Fibroblast of lung (primary cell): ENCODE data around the gene FANCI. TPM values are rescaled to one million over a fixed set of nuclear protein-coding genes. Genes with fewer than 3 reads are reported as not detected.

Source experiments
- DNase-seq, 2 donors: peaks; one replicate each; pipeline versions ENCODE4 v3.0.0 to v3.0.0-alpha.2; 2010; ENCODE audit warnings: low read depth in 2 of 2
- H2AFZ ChIP-seq: 2 replicates; pipeline ENCODE4 v1.5.1; 2012; ENCODE audit warnings: low read length, control low read depth, inconsistent platforms
- H3K27ac ChIP-seq: 2 replicates; pipeline ENCODE4 v1.5.1; 2011; ENCODE audit warnings: low read length, control low read depth; ENCODE audit not compliant: insufficient read depth
- H3K27me3 ChIP-seq: 2 replicates; pipeline ENCODE4 v1.5.1; 2011; ENCODE audit warnings: mild to moderate bottlenecking, low read length; ENCODE audit not compliant: control insufficient read depth, insufficient read depth
- H3K36me3 ChIP-seq: 2 replicates; pipeline ENCODE4 v1.5.1; 2011; ENCODE audit warnings: low read length; ENCODE audit not compliant: control insufficient read depth, insufficient read depth
- H3K4me1 ChIP-seq: 2 replicates; pipeline ENCODE4 v1.5.1; 2011; ENCODE audit warnings: low read length; ENCODE audit not compliant: control insufficient read depth, insufficient read depth; ENCODE audit errors: extremely low read depth
- H3K4me2 ChIP-seq: 2 replicates; pipeline ENCODE4 v1.5.1; 2011; ENCODE audit warnings: low read length, control low read depth; ENCODE audit not compliant: insufficient read depth; ENCODE audit errors: extremely low read depth
- H3K4me3 ChIP-seq, 4 experiments: fragments of 200-600 bp in 1 of 4; sonication (generic) in 1 of 4; replicated peaks in 1 of 4; 2 replicates each; pipeline ENCODE4 v1.5.1; 2011 to 2016; ENCODE audit warnings: low read length in 4 of 4, low read depth in 3 of 4, mild to moderate bottlenecking in 3 of 4, control low read depth in 2 of 4, inconsistent platforms in 1 of 4, mixed read lengths in 1 of 4; ENCODE audit not compliant: insufficient read depth in 1 of 4; ENCODE audit errors: control extremely low read depth in 1 of 4
- H3K79me2 ChIP-seq: 2 replicates; pipeline ENCODE4 v1.5.1; 2012; ENCODE audit warnings: mild to moderate bottlenecking, low read length, inconsistent platforms; ENCODE audit not compliant: control insufficient read depth, insufficient read depth
- H3K9ac ChIP-seq: 2 replicates; pipeline ENCODE4 v1.5.1; 2011; ENCODE audit warnings: mild to moderate bottlenecking, low read length, control low read depth; ENCODE audit not compliant: insufficient read depth
- H3K9me3 ChIP-seq: 2 replicates; pipeline ENCODE4 v1.5.1; 2012; ENCODE audit warnings: low read depth, low read length; ENCODE audit not compliant: control insufficient read depth, insufficient read depth
- H4K20me1 ChIP-seq: 2 replicates; pipeline ENCODE4 v1.5.1; 2011; ENCODE audit warnings: low read length; ENCODE audit not compliant: control insufficient read depth, insufficient read depth; ENCODE audit errors: extremely low read depth
- CTCF ChIP-seq, 2 donors: IDR thresholded peaks in 1 of 2; conservative IDR thresholded peaks in 1 of 2; 1 replicate in 1 of 2; 2 replicates in 1 of 2; pipeline ENCODE4 v1.5.1; 2011 to 2012; ENCODE audit warnings: low read length in 2 of 2, control low read depth in 1 of 2, inconsistent platforms in 1 of 2, low read depth in 1 of 2, mild to moderate bottlenecking in 1 of 2
- EZH2 ChIP-seq: IDR thresholded peaks from 2 replicates; pipeline ENCODE4 v1.5.1; 2012; ENCODE audit warnings: low read length, control low read depth, mild to moderate bottlenecking; ENCODE audit errors: missing control alignments
- polyA plus RNA-seq, 2 donors: library from polyadenylated mRNA; depleted of rRNA in 1 of 2; stranded (reverse) in 1 of 2; unstranded in 1 of 2; fragments of >200 nt; gene quantifications; 2 replicates each; pipeline ENCODE4 v1.2.1, GENCODE V29; 2011 to 2012; ENCODE audit warnings: missing spikeins in 1 of 2
- total RNA-seq: library from RNA; depleted of rRNA; stranded (reverse); fragments of >200 nt; gene quantifications from 2 replicates; pipeline ENCODE4 v1.2.1, GENCODE V29; 2014

The FANCI gene
- total and polyA plus RNA-seq, 2 donors (not counting 1 experiment from before 2014, with no cell fraction given): 12.6 to 13.4 TPM

GRCh38 chr15:89303986-89304385 is 60.2 kb downstream of the FANCI start:
- no peak overlapping the region for H3K9ac ChIP-seq
- no peaks in the 10 kb centered on the region for H3K4me1 ChIP-seq
- no peak overlapping the region for H2AFZ ChIP-seq
- H3K36me3 ChIP-seq: peaks cover 5% of the 10 kb centered on the region
- H3K27me3 ChIP-seq: no peaks in the 10 kb centered on the region
- TF ChIP-seq EZH2 (no peak), CTCF (conservative IDR thresholded peaks at IDR 0.05 in 1 of 2, IDR thresholded peaks at IDR 0.05 in 1 of 2; ENCODE audit: low read depth in 1 of 2, low read length in 2 of 2) (no peak)
- H3K9me3 ChIP-seq: no peaks in the 10 kb centered on the region
- no peak overlapping the region for H3K4me3 ChIP-seq
- no peaks in the 10 kb centered on the region for H4K20me1 ChIP-seq
- H3K79me2 ChIP-seq: no peaks in the 10 kb centered on the region
- no peak for DNase-seq
- no peak overlapping the region for H3K4me2 ChIP-seq
- no peak overlapping the region for H3K27ac ChIP-seq

DNA sequence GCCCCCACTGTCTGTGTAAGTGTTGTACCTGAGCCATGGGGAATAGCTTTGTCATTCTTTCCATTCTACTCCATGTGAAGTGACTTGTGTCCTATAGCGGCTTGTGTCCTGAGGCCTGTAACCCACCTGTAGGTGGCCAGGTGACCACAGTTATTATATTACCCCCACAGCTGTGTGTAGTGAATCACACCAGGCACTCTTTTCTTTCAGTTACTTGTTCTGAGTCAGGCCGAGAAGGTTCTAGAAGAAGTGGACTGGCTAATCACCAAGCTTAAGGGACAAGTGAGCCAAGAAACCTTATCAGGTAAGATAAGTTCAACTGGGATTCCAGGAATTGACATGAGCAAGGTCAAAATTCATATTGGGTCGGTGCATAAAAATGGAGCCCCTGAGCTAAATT is 61.6 kb downstream of the FANCI start:
- no peaks in the 10 kb centered on the region for H3K4me1 ChIP-seq
- TF ChIP-seq EZH2 (no peak), CTCF (conservative IDR thresholded peaks at IDR 0.05 in 1 of 2, IDR thresholded peaks at IDR 0.05 in 1 of 2; ENCODE audit: low read depth in 1 of 2, low read length in 2 of 2) (no peak)
- H4K20me1 ChIP-seq: no peaks in the 10 kb centered on the region
- H3K27me3 ChIP-seq: no peaks in the 10 kb centered on the region
- no peak overlapping the region for H3K4me3 ChIP-seq
- no peaks in the 10 kb centered on the region for H3K9me3 ChIP-seq
- no peak overlapping the region for H2AFZ ChIP-seq
- H3K36me3 ChIP-seq: peaks cover 5% of the 10 kb centered on the region
- no peak overlapping the region for H3K9ac ChIP-seq
- no peak overlapping the region for H3K27ac ChIP-seq
- no peak for DNase-seq
- H3K79me2 ChIP-seq: no peaks in the 10 kb centered on the region
- no peak overlapping the region for H3K4me2 ChIP-seq

- no peak for TF ChIP-seq EZH2
- no peak for TF ChIP-seq CTCF (conservative IDR thresholded peaks at IDR 0.05 in 1 of 2, IDR thresholded peaks at IDR 0.05 in 1 of 2; ENCODE audit: low read depth in 1 of 2, low read length in 2 of 2)
- Histone ChIP-seq H3K27me3 (no peaks in the 10 kb centered on the region), H3K9ac (no peak overlapping the region), H3K4me3 (no peak overlapping the region), H2AFZ (no peak overlapping the region), H3K4me2 (no peak overlapping the region), H3K4me1 (no peaks in the 10 kb centered on the region), H4K20me1 (no peaks in the 10 kb centered on the region), H3K79me2 (no peaks in the 10 kb centered on the region), H3K36me3 (peaks cover 5% of the 10 kb centered on the region), H3K9me3 (no peaks in the 10 kb centered on the region), H3K27ac (no peak overlapping the region)
- DNase-seq: peak; percentile 23 to 57
These were observed 63.3 kb downstream of the FANCI start for GRCh38 chr15:89307046-89307587.
